Measurements from ENCODE around the gene SHLD1. TPM values are rescaled to one million over a fixed set of nuclear protein-coding genes. Genes with fewer than 3 reads are reported as not detected.

Gene SHLD1
- polyA plus RNA-seq, 1 donor (not counting 4 experiments of a cell fraction or from before 2014, with no cell fraction given): 3.2 TPM

- dilution Hi-C loops (cut with MboI; ENCODE audit: extremely low pct_ligation_motif_present, low sequenced_read_pairs): no loop called here
- Histone ChIP-seq H3K9ac (ENCODE audit: control insufficient read depth, extremely low read depth, insufficient read depth, low read length) (no peak overlapping the region), H3K4me2 (ENCODE audit: control insufficient read depth, extremely low read depth, insufficient read depth, low read depth, low read length) (no peak overlapping the region), H3K79me2 (ENCODE audit: control insufficient read depth, insufficient read depth, low read length) (no peaks in the 10 kb centered on the region), H3K4me3 (ENCODE audit: control insufficient read depth in 2 of 3, extremely low read depth in 1 of 3, insufficient read depth in 2 of 3, low read depth in 1 of 3, low read length in 3 of 3) (no peak overlapping the region), H3K36me3 (ENCODE audit: control insufficient read depth in 2 of 2, extremely low read depth in 1 of 2, insufficient read depth in 2 of 2, low read length in 2 of 2) (no peaks in the 10 kb centered on the region), H3K9me3 (ENCODE audit: control insufficient read depth, low read depth, low read length) (no peaks in the 10 kb centered on the region), H3K9me1 (ENCODE audit: control insufficient read depth, extremely low read depth, insufficient read depth, low read length) (no peaks in the 10 kb centered on the region), H3K27ac (ENCODE audit: control insufficient read depth, insufficient read depth, low read length) (no peak overlapping the region), H3K27me3 (ENCODE audit: control insufficient read depth, extremely low read depth, insufficient read depth, low read length) (peaks cover 4% of the 10 kb centered on the region), H4K20me1 (ENCODE audit: control insufficient read depth, extremely low read depth, insufficient read depth, low read length) (no peaks in the 10 kb centered on the region), H2AFZ (ENCODE audit: control insufficient read depth, low read length) (no peak overlapping the region), H3K4me1 (ENCODE audit: control insufficient read depth, extremely low read depth, insufficient read depth, low read length) (peaks cover 6% of the 10 kb centered on the region)
- FAIRE-seq (no peak), DNase-seq (ENCODE audit: low read depth, low spot score) (no peak)
- no peak for TF ChIP-seq EZH2 (IDR thresholded peaks at IDR 0.05; ENCODE audit: low read length)
- no peak for TF ChIP-seq CTCF (optimal IDR thresholded peaks at IDR 0.05 in 1 of 3, IDR thresholded peaks at IDR 0.05 in 1 of 3, conservative IDR thresholded peaks at IDR 0.05 in 1 of 3; ENCODE audit: extremely low read depth in 1 of 3, insufficient read depth in 2 of 3, low read length in 3 of 3)
These were observed 33.2 kb upstream of the SHLD1 start for GRCh38 chr20:5716953-5717352.

GRCh38 chr20:5718896-5719595, 31.2 kb upstream of the SHLD1 start:
- H4K20me1 ChIP-seq (ENCODE audit: control insufficient read depth, extremely low read depth, insufficient read depth, low read length): no peaks in the 10 kb centered on the region
- H3K4me2 ChIP-seq (ENCODE audit: control insufficient read depth, extremely low read depth, insufficient read depth, low read depth, low read length): no peak overlapping the region
- FAIRE-seq (no peak), DNase-seq (ENCODE audit: low read depth, low spot score) (no peak)
- no peaks in the 10 kb centered on the region for H3K79me2 ChIP-seq (ENCODE audit: control insufficient read depth, insufficient read depth, low read length)
- no peak overlapping the region for H3K27ac ChIP-seq (ENCODE audit: control insufficient read depth, insufficient read depth, low read length)
- no peak overlapping the region for H3K9ac ChIP-seq (ENCODE audit: control insufficient read depth, extremely low read depth, insufficient read depth, low read length)
- peaks cover 6% of the 10 kb centered on the region for H3K4me1 ChIP-seq (ENCODE audit: control insufficient read depth, extremely low read depth, insufficient read depth, low read length)
- TF ChIP-seq EZH2 (IDR thresholded peaks at IDR 0.05; ENCODE audit: low read length): no peak
- no peak for TF ChIP-seq CTCF (optimal IDR thresholded peaks at IDR 0.05 in 1 of 3, IDR thresholded peaks at IDR 0.05 in 1 of 3, conservative IDR thresholded peaks at IDR 0.05 in 1 of 3; ENCODE audit: extremely low read depth in 1 of 3, insufficient read depth in 2 of 3, low read length in 3 of 3)
- no peaks in the 10 kb centered on the region for H3K9me3 ChIP-seq (ENCODE audit: control insufficient read depth, low read depth, low read length)
- H3K9me1 ChIP-seq (ENCODE audit: control insufficient read depth, extremely low read depth, insufficient read depth, low read length): no peaks in the 10 kb centered on the region
- H3K27me3 ChIP-seq (ENCODE audit: control insufficient read depth, extremely low read depth, insufficient read depth, low read length): peaks cover 4% of the 10 kb centered on the region
- H3K4me3 ChIP-seq (ENCODE audit: control insufficient read depth in 2 of 3, extremely low read depth in 1 of 3, insufficient read depth in 2 of 3, low read depth in 1 of 3, low read length in 3 of 3): no peak overlapping the region
- dilution Hi-C loops (cut with MboI; ENCODE audit: extremely low pct_ligation_motif_present, low sequenced_read_pairs): no loop called here
- no peaks in the 10 kb centered on the region for H3K36me3 ChIP-seq (ENCODE audit: control insufficient read depth in 2 of 2, extremely low read depth in 1 of 2, insufficient read depth in 2 of 2, low read length in 2 of 2)
- H2AFZ ChIP-seq (ENCODE audit: control insufficient read depth, low read length): no peak overlapping the region

Measured in keratinocyte (primary cell).